Thymus (tissue), 11 donors: Measurements from ENCODE around the gene PCBP3. TPM values are rescaled to one million over a fixed set of nuclear protein-coding genes. Genes with fewer than 3 reads are reported as not detected.
"Not testable (repeated sequence)": the region's sequence is repeated elsewhere in the genome, so short reads cannot be mapped to it uniquely, and the experiment has no call there.

Source experiments
- DNase-seq, 9 donors: peaks; one replicate each; pipeline ENCODE4 v3.0.0-alpha.2; 2013; ENCODE audit warnings: low spot score in 9 of 9, low read depth in 6 of 9, missing footprints in 1 of 9
- H3K27ac ChIP-seq, 2 donors: one replicate each; pipeline ENCODE4 v1.5.1; 2013; ENCODE audit warnings: control low read depth in 1 of 2, low read depth in 1 of 2, low read length in 1 of 2, mild to moderate bottlenecking in 1 of 2, moderate library complexity in 1 of 2
- H3K27me3 ChIP-seq, 2 donors: one replicate each; pipeline ENCODE4 v1.5.1; 2013; ENCODE audit warnings: low read length in 1 of 2; ENCODE audit not compliant: control insufficient read depth in 2 of 2, insufficient read depth in 1 of 2
- H3K36me3 ChIP-seq, 2 donors: one replicate each; pipeline ENCODE4 v1.5.1; 2013; ENCODE audit warnings: low read length in 1 of 2, mild to moderate bottlenecking in 1 of 2, moderate library complexity in 1 of 2; ENCODE audit not compliant: control insufficient read depth in 2 of 2, insufficient read depth in 2 of 2
- H3K4me1 ChIP-seq, 2 donors: one replicate each; pipeline ENCODE4 v1.5.1; 2013; ENCODE audit warnings: low read length in 2 of 2; ENCODE audit not compliant: control insufficient read depth in 2 of 2, insufficient read depth in 2 of 2
- H3K4me3 ChIP-seq, 2 donors: one replicate each; pipeline ENCODE4 v1.5.1; 2013; ENCODE audit warnings: low read length in 2 of 2, control low read depth in 1 of 2, mild to moderate bottlenecking in 1 of 2
- H3K9me3 ChIP-seq, 2 donors: one replicate each; pipeline ENCODE4 v1.5.1; 2013; ENCODE audit warnings: low read length in 1 of 2, mild to moderate bottlenecking in 1 of 2; ENCODE audit not compliant: control insufficient read depth in 2 of 2, insufficient read depth in 1 of 2
- WGBS: extraction: QIAGEN DNeasy Blood & Tissue Kit; methylation state at CpG from one replicate; pipeline ENCODE4 v1.1.7; 2013; 5-methylcytosine and 5-hydroxymethylcytosine counted together
- polyA plus RNA-seq: library from polyadenylated mRNA; stranded (reverse); fragments of 200-250 nt; gene quantifications from one replicate; pipeline ENCODE4 v1.2.3, GENCODE V29; 2013
- total RNA-seq: library from RNA; stranded (reverse); fragments of 120-200 nt; gene quantifications from one replicate; pipeline ENCODE4 v1.2.4, GENCODE V29; 2013
- donor health status: healthy.

Gene PCBP3
- total and polyA plus RNA-seq, 2 donors, result 12.8 to 44.9 TPM

GRCh38 chr21:45954921-45955320, 311.4 kb downstream of the PCBP3 start:
- no peak overlapping the region for H3K27ac ChIP-seq
- no peaks in the 10 kb centered on the region for H3K36me3 ChIP-seq
- H3K4me1 ChIP-seq, result no peaks in the 10 kb centered on the region
- DNase-seq, result no peak
- peaks cover 0 to 1% of the 10 kb centered on the region in 2 donors for H3K9me3 ChIP-seq
- H3K4me3 ChIP-seq, result no peak overlapping the region
- H3K27me3 ChIP-seq, result peaks cover 0 to 9% of the 10 kb centered on the region in 2 donors
- 98% methylated on average over 6 of the region's 6 CpGs for WGBS

GRCh38 chr21:45957551-45957950, 314.0 kb downstream of the PCBP3 start:
- no peak overlapping the region for H3K27ac ChIP-seq
- peaks cover 0 to 4% of the 10 kb centered on the region in 2 donors for H3K27me3 ChIP-seq
- 95% methylated on average over 4 of the region's 4 CpGs for WGBS
- no peaks in the 10 kb centered on the region for H3K36me3 ChIP-seq
- H3K4me3 ChIP-seq, result no peak overlapping the region
- no peak for DNase-seq
- H3K9me3 ChIP-seq, result peaks cover 0 to 12% of the 10 kb centered on the region in 2 donors
- H3K4me1 ChIP-seq, result no peaks in the 10 kb centered on the region

GRCh38 chr21:45957981-45958600, 314.6 kb downstream of the PCBP3 start:
- 68% methylated on average over 7 of the region's 7 CpGs for WGBS
- Histone ChIP-seq H3K4me1 (no peaks in the 10 kb centered on the region), H3K27ac (no peak overlapping the region), H3K27me3 (peaks cover 0 to 4% of the 10 kb centered on the region in 2 donors), H3K9me3 (peaks cover 0 to 12% of the 10 kb centered on the region in 2 donors), H3K36me3 (no peaks in the 10 kb centered on the region), H3K4me3 (no peak overlapping the region)
- DNase-seq, result no peak

DNA sequence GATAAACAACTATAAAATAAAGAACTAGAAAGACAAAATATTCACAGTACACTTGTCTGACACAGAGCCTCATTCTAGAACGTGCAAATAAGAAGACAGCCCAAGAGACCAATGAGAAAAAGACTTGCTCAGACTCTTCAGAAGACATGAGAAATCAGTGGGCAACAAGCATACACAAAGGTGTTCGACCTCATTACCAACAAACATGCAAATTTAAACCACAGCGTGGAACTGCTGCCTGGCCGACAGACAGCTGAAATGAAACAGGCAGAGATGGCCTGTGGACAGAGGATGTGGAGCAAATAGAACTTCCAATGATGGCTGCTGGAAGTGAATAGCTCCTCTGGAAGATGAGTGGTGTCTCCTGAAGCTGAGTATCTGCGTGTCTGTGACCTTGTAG, 315.7 kb downstream of the PCBP3 start:
- Histone ChIP-seq H3K27ac (no peak overlapping the region), H3K36me3 (no peaks in the 10 kb centered on the region), H3K4me1 (no peaks in the 10 kb centered on the region), H3K27me3 (peaks cover 0 to 2% of the 10 kb centered on the region in 2 donors), H3K4me3 (no peak overlapping the region), H3K9me3 (peaks cover 0 to 12% of the 10 kb centered on the region in 2 donors)
- WGBS, result 81% methylated on average over 5 of the region's 5 CpGs
- no peak for DNase-seq

GRCh38 chr21:45959779-45960390, 316.4 kb downstream of the PCBP3 start:
- H3K4me1 ChIP-seq, result no peaks in the 10 kb centered on the region
- no peak overlapping the region for H3K4me3 ChIP-seq
- DNase-seq, result no peak
- peaks cover 0 to 17% of the 10 kb centered on the region in 2 donors for H3K9me3 ChIP-seq
- WGBS, result 87% methylated on average over 11 of the region's 11 CpGs
- H3K27me3 ChIP-seq, result no peaks in the 10 kb centered on the region
- no peaks in the 10 kb centered on the region for H3K36me3 ChIP-seq
- H3K27ac ChIP-seq, result no peak overlapping the region

DNA sequence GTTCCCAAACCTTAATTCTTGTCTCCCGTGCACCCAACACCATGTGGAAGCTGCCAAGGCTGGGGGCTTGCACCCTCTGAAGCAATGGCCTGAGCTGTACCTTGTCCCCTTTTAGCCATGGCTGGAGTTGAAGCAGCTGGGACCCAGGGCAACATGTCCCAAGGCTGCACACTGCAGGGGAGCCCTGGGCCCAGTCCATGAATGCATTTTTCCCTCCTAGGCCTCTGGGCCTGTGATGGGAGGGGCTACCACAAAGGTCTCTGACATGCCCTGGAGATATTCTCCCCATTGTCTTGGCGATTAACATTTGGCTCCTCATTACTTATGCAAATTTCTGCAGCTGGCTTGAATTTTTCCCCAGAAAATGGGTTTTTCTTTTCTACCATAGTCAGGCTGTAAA, 317.9 kb downstream of the PCBP3 start:
- H3K27ac ChIP-seq, H3K4me1 ChIP-seq, H3K36me3 ChIP-seq, DNase-seq, H3K4me3 ChIP-seq, H3K27me3 ChIP-seq: not testable (repeated sequence)
- 94% methylated on average over 2 of the region's 2 CpGs for WGBS
- peaks cover 0 to 19% of the 10 kb centered on the region in 2 donors for H3K9me3 ChIP-seq

- Histone ChIP-seq H3K27ac (no peak overlapping the region), H3K4me1 (no peaks in the 10 kb centered on the region), H3K36me3 (no peaks in the 10 kb centered on the region), H3K9me3 (peaks cover 0 to 19% of the 10 kb centered on the region in 2 donors), H3K4me3 (no peak overlapping the region), H3K27me3 (no peaks in the 10 kb centered on the region)
- WGBS, result 97% methylated on average over 4 of the region's 4 CpGs
- no peak for DNase-seq
Observed at GRCh38 chr21:45962531-45963231, 319.2 kb downstream of the PCBP3 start.

DNA sequence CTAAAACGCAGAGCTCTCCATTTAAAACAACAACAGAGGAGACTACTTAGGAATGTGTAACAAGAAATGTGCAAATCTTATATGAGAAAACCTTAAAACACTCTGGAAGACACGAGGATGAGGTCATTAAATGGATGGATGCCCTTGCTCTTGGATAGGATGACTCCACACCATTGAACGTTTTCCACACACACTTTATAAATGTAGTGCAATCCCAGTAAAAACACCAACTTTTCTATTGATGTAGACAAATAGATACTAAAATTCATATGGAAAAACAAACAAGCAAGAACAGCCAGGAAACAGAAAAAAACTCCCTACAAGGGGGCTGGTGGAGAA, 319.7 kb downstream of the PCBP3 start:
- Histone ChIP-seq H3K4me3 (no peak overlapping the region), H3K4me1 (no peaks in the 10 kb centered on the region), H3K27ac (no peak overlapping the region), H3K27me3 (no peaks in the 10 kb centered on the region), H3K36me3 (no peaks in the 10 kb centered on the region), H3K9me3 (peaks cover 0 to 19% of the 10 kb centered on the region in 2 donors)
- DNase-seq, result no peak
- 75% methylated on average over 3 of the region's 3 CpGs for WGBS

DNA sequence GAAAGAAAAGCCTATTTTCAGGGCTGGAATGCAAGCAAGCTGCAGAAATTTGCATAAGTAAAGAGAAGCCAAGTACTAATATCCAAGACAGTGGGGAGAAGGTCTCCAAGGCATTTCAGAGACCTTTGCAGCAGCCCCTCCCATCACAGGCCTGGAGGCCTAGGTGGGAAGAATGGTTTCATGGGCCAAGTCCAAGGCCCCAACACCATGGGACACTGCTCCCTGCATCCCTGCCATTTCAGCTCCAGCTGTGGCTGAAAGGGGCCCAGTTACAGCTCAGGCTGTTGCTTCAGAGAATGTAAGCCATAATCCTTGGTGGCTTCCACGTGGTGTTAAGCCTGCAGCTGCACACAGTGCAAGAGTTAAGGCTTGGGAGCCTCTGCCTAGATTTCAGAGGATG, 321.1 kb downstream of the PCBP3 start:
- no peaks in the 10 kb centered on the region for H3K36me3 ChIP-seq
- no peak for DNase-seq
- no peaks in the 10 kb centered on the region for H3K27me3 ChIP-seq
- H3K4me3 ChIP-seq, result no peak overlapping the region
- 32% methylated on average over 1 of the region's 1 CpG for WGBS
- no peaks in the 10 kb centered on the region for H3K4me1 ChIP-seq
- H3K27ac ChIP-seq, result no peak overlapping the region
- H3K9me3 ChIP-seq, result peaks cover 0 to 19% of the 10 kb centered on the region in 2 donors
